OCI-LY1 (cell line): ENCODE data around the gene MAML2.

Source experiments
- CTCF ChIP-seq: fragments of 200-600 bp; sonication (generic), shearing (Covaris generic); IDR thresholded peaks from 2 replicates; pipeline ENCODE4 v1.5.1; 2017; ENCODE audit warnings: mild to moderate bottlenecking, antibody characterized with exemption, low read length, moderate library complexity, mixed read lengths
- EZH2 ChIP-seq: fragments of 200-600 bp; sonication (generic), shearing (Covaris generic); IDR thresholded peaks from 2 replicates; pipeline ENCODE4 v1.8.0; 2017; ENCODE audit warnings: borderline replicate concordance, mixed run types, mild to moderate bottlenecking, antibody characterized with exemption, low read length, moderate library complexity, mixed read lengths

DNA sequence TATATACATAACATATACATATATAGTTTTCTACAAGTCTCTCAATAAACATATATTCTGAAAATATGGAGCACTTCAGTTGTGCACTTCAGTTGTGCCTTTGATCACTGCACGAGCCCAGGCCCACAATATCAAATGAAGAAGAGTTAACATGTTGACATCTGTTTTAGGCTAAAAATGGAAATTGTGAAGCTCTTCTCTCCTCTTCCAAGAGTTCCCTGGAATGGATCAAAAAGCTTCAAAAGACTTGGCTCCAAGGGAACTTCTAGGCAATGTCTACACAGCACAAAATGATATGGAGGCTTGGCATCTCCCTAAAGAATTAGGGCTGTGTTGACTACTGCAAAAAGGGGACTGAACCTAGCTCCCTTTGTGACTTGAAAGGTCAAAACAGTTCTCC is 36.9 kb downstream of the MAML2 start:
- TF ChIP-seq CTCF (no peak), EZH2 (no peak)
